Measurements from ENCODE around the gene SPOCK1. TPM values are rescaled to one million over a fixed set of nuclear protein-coding genes. Genes with fewer than 3 reads are reported as not detected.

SPOCK1 gene
- total and polyA plus RNA-seq, 4 donors = 0.07 to 0.18 (median 0.17) TPM; not detected in 1

GRCh38 chr5:136998854-136999357, 500.2 kb downstream of the SPOCK1 start:
- H3K9me3 ChIP-seq (ENCODE audit: control insufficient read depth in 4 of 4, low read length in 3 of 4) = peaks cover 0 to 5% (median 0%) of the 10 kb centered on the region in 4 donors
- H3K4me3 ChIP-seq (ENCODE audit: low read depth in 1 of 3, low read length in 3 of 3) = no peak overlapping the region
- no peak overlapping the region for H3K27ac ChIP-seq (ENCODE audit: low read depth in 1 of 2, low read length in 2 of 2)
- TF ChIP-seq RAD21 (IDR thresholded peaks at IDR 0.05) (no peak), EGR1 (IDR thresholded peaks at IDR 0.05; ENCODE audit: low read depth in 2 of 2) (no peak), MAX (IDR thresholded peaks at IDR 0.05) (no peak)
- DNase-seq (ENCODE audit: low spot score) = no peak
- WGBS = 35% methylated on average over 6 of the region's 6 CpGs
- H3K4me1 ChIP-seq (ENCODE audit: control insufficient read depth in 4 of 4, insufficient read depth in 4 of 4, low read length in 3 of 4) = no peaks in the 10 kb centered on the region
- H3K36me3 ChIP-seq (ENCODE audit: control insufficient read depth in 4 of 4, insufficient read depth in 3 of 4, low read depth in 1 of 4, low read length in 3 of 4) = no peaks in the 10 kb centered on the region
- H3K27me3 ChIP-seq (ENCODE audit: control insufficient read depth in 4 of 4, insufficient read depth in 4 of 4, low read length in 3 of 4) = peaks cover 0 to 3% (median 0%) of the 10 kb centered on the region in 4 donors
- no peak overlapping the region for H3K9ac ChIP-seq (ENCODE audit: low read depth in 1 of 2, low read length in 2 of 2)

GRCh38 chr5:136994154-136994553, 505.0 kb downstream of the SPOCK1 start:
- WGBS = 74% methylated on average over 5 of the region's 5 CpGs
- TF ChIP-seq EGR1 (IDR thresholded peaks at IDR 0.05; ENCODE audit: low read depth in 2 of 2) (no peak), HNF4A (conservative IDR thresholded peaks at IDR 0.05) (no peak), FOXA1 (IDR thresholded peaks at IDR 0.05) (no peak), GABPA (IDR thresholded peaks at IDR 0.05 in 1 of 2, conservative IDR thresholded peaks at IDR 0.05 in 1 of 2) (no peak), FOXA2 (IDR thresholded peaks at IDR 0.05) (no peak), ZBTB33 (IDR thresholded peaks at IDR 0.05) (no peak), NR2F2 (IDR thresholded peaks at IDR 0.05) (no peak), CTCF (IDR thresholded peaks at IDR 0.05; ENCODE audit: low read depth, low read length, missing input control) (no peak)
- H3K9ac ChIP-seq (ENCODE audit: low read depth in 1 of 2, low read length in 2 of 2) = no peak overlapping the region
- no peak overlapping the region for H3K27ac ChIP-seq (ENCODE audit: low read depth in 1 of 2, low read length in 2 of 2)
- H3K36me3 ChIP-seq (ENCODE audit: control insufficient read depth in 4 of 4, insufficient read depth in 3 of 4, low read depth in 1 of 4, low read length in 3 of 4) = no peaks in the 10 kb centered on the region
- peaks cover 0 to 5% (median 0%) of the 10 kb centered on the region in 4 donors for H3K9me3 ChIP-seq (ENCODE audit: control insufficient read depth in 4 of 4, low read length in 3 of 4)
- no peaks in the 10 kb centered on the region for H3K27me3 ChIP-seq (ENCODE audit: control insufficient read depth in 4 of 4, insufficient read depth in 4 of 4, low read length in 3 of 4)
- H3K4me1 ChIP-seq (ENCODE audit: control insufficient read depth in 4 of 4, insufficient read depth in 4 of 4, low read length in 3 of 4) = no peaks in the 10 kb centered on the region
- H3K4me3 ChIP-seq (ENCODE audit: low read depth in 1 of 3, low read length in 3 of 3) = no peak overlapping the region
- no peak for DNase-seq (ENCODE audit: low spot score)

- Histone ChIP-seq H3K9ac (ENCODE audit: low read depth in 1 of 2, low read length in 2 of 2) (no peak overlapping the region), H3K27ac (ENCODE audit: low read depth in 1 of 2, low read length in 2 of 2) (no peak overlapping the region), H3K4me3 (ENCODE audit: low read depth in 1 of 3, low read length in 3 of 3) (no peak overlapping the region), H3K27me3 (ENCODE audit: control insufficient read depth in 4 of 4, insufficient read depth in 4 of 4, low read length in 3 of 4) (no peaks in the 10 kb centered on the region), H3K9me3 (ENCODE audit: control insufficient read depth in 4 of 4, low read length in 3 of 4) (peaks cover 0 to 5% (median 0%) of the 10 kb centered on the region in 4 donors), H3K36me3 (ENCODE audit: control insufficient read depth in 4 of 4, insufficient read depth in 3 of 4, low read depth in 1 of 4, low read length in 3 of 4) (no peaks in the 10 kb centered on the region), H3K4me1 (ENCODE audit: control insufficient read depth in 4 of 4, insufficient read depth in 4 of 4, low read length in 3 of 4) (no peaks in the 10 kb centered on the region)
- DNase-seq (ENCODE audit: low spot score) = no peak
- WGBS = 81% methylated on average over 3 of the region's 3 CpGs
- TF ChIP-seq SP1 (IDR thresholded peaks at IDR 0.05) (no peak), YY1 (IDR thresholded peaks at IDR 0.05) (no peak), FOXA2 (IDR thresholded peaks at IDR 0.05) (no peak), REST (IDR thresholded peaks at IDR 0.05) (no peak), RXRA (IDR thresholded peaks at IDR 0.05) (no peak), NR2F2 (IDR thresholded peaks at IDR 0.05) (no peak), ATF3 (IDR thresholded peaks at IDR 0.05) (no peak), EGR1 (IDR thresholded peaks at IDR 0.05; ENCODE audit: low read depth in 2 of 2) (no peak), TAF1 (conservative IDR thresholded peaks at IDR 0.05) (no peak), HNF4G (IDR thresholded peaks at IDR 0.05) (no peak), CTCF (IDR thresholded peaks at IDR 0.05; ENCODE audit: low read depth, low read length, missing input control) (no peak)
These were observed 506.2 kb downstream of the SPOCK1 start for GRCh38 chr5:136992796-136993489.
